Common myeloid progenitor, CD34-positive (primary cell): ENCODE measurements around the gene TTLL6. TPM values are rescaled to one million over a fixed set of nuclear protein-coding genes. Genes with fewer than 3 reads are reported as not detected.

Experiments used
- CTCF ChIA-PET: fragments of 350-600 bp; sonication (Branson Sonifier 250); formaldehyde crosslinking; loops from one replicate; lab custom pipeline; 2021; ENCODE audit warnings: antibody characterized with exemption; lab: Charles Lee
- POLR2A ChIA-PET: fragments of 350-600 bp; sonication (Branson Sonifier 250); formaldehyde crosslinking; loops from one replicate; lab custom pipeline; 2021; ENCODE audit warnings: antibody characterized with exemption; lab: Charles Lee
- DNase-seq, 3 donors: peaks; one replicate each; pipeline versions ENCODE4 v3.0.0 to v3.0.0-alpha.2; 2013
- H3K27ac ChIP-seq, 2 experiments: 1 replicate in 1 of 2; 2 replicates in 1 of 2; pipeline ENCODE4 v1.7.0; 2013; ENCODE audit warnings: inconsistent platforms in 2 of 2, low read length in 2 of 2, mild to moderate bottlenecking in 2 of 2, low read depth in 1 of 2, moderate library complexity in 1 of 2; ENCODE audit not compliant: severe bottlenecking in 2 of 2, insufficient read depth in 1 of 2, poor library complexity in 1 of 2
- H3K27me3 ChIP-seq, 5 experiments: replicated peaks in 2 of 5; 1 replicate in 3 of 5; 2 replicates in 2 of 5; pipeline versions ENCODE4 v1.6.1 to v1.7.0; 2013; ENCODE audit warnings: low read length in 4 of 5, mild to moderate bottlenecking in 2 of 5, moderate library complexity in 2 of 5, inconsistent platforms in 1 of 5; ENCODE audit not compliant: insufficient read depth in 5 of 5, control insufficient read depth in 4 of 5
- H3K36me3 ChIP-seq, 4 experiments: 1 replicate in 2 of 4; 2 replicates in 2 of 4; pipeline versions ENCODE4 v1.6.1 to v1.7.0; 2013; ENCODE audit warnings: low read length in 3 of 4, control low read depth in 1 of 4, mild to moderate bottlenecking in 1 of 4; ENCODE audit not compliant: control insufficient read depth in 4 of 4, insufficient read depth in 4 of 4
- H3K4me1 ChIP-seq, 4 experiments: 1 replicate in 3 of 4; 2 replicates in 1 of 4; pipeline versions ENCODE4 v1.6.1 to v1.7.1; 2013; ENCODE audit warnings: low read length in 3 of 4, mild to moderate bottlenecking in 3 of 4, control low read depth in 1 of 4, inconsistent platforms in 1 of 4, moderate library complexity in 1 of 4; ENCODE audit not compliant: control insufficient read depth in 4 of 4, insufficient read depth in 4 of 4; ENCODE audit errors: control extremely low read depth in 1 of 4
- H3K4me3 ChIP-seq, 7 experiments: 1 replicate in 4 of 7; 2 replicates in 3 of 7; pipeline versions ENCODE4 v1.5.1 to v1.7.0; 2013; ENCODE audit warnings: mild to moderate bottlenecking in 7 of 7, low read length in 6 of 7, moderate library complexity in 6 of 7, inconsistent platforms in 2 of 7, low read depth in 2 of 7, control low read depth in 1 of 7; ENCODE audit not compliant: insufficient read depth in 4 of 7, control insufficient read depth in 1 of 7; ENCODE audit errors: extremely low read depth in 1 of 7
- H3K9me3 ChIP-seq, 5 experiments: 1 replicate in 4 of 5; 2 replicates in 1 of 5; pipeline versions ENCODE4 v1.6.1 to v1.7.1; 2013; ENCODE audit warnings: low read length in 4 of 5, mild to moderate bottlenecking in 2 of 5, inconsistent platforms in 1 of 5, low read depth in 1 of 5, moderate library complexity in 1 of 5; ENCODE audit not compliant: control insufficient read depth in 4 of 5, insufficient read depth in 2 of 5; ENCODE audit errors: control extremely low read depth in 1 of 5
- WGBS: methylation state at CpG from one replicate; pipeline ENCODE4 v1.1.5; 2013; ENCODE audit not compliant: insufficient coverage; 5-methylcytosine and 5-hydroxymethylcytosine counted together
- polyA plus RNA-seq: library from polyadenylated mRNA; unstranded; fragments of 120-200 nt; gene quantifications from one replicate; pipeline ENCODE4 v1.2.1, GENCODE V29; 2013

The TTLL6 gene
- 1.2 TPM for polyA plus RNA-seq

GRCh38 chr17:48816774-48817590 is at the start of gene TTLL6:
TTLL6 (minus strand) TSS chr17:48817229; CDS start chr17:48817072, 157 bp downstream.
- Histone ChIP-seq H3K4me1 (peaks cover 0 to 16% (median 12%) of the 10 kb centered on the region in 4 experiments), H3K27ac (no peak within 1 kb of the TSS), H3K4me3 (peak within 1 kb of the TSS in 6 of 7 experiments; percentile 11 to 73 (median 58)), H3K9me3 (no peaks in the 10 kb centered on the region), H3K27me3 (peaks cover 0 to 34% (median 20%) of the 10 kb centered on the region in 5 experiments), H3K36me3 (no peaks in the 10 kb centered on the region)
- 3% methylated on average over 25 of the region's 64 CpGs for WGBS
- ChIA-PET CTCF (interaction anchor here (1.1 to 40.6 kb wide), 7 partner anchors 9 to 54 kb away, joined by 3 to 1090 read pairs (median 5); partner anchors contain the start of gene ATP5MC1), POLR2A (no interaction called here)
- peak; percentile 84 to 93 (median 93) for DNase-seq

GRCh38 chr17:48860456-48860855 is 43.4 kb upstream of the TTLL6 start:
- Histone ChIP-seq H3K36me3 (peaks cover 20 to 62% (median 34%) of the 10 kb centered on the region in 4 experiments), H3K4me3 (no peak overlapping the region), H3K27me3 (no peaks in the 10 kb centered on the region), H3K9me3 (no peaks in the 10 kb centered on the region), H3K4me1 (peaks cover 0 to 11% (median 4%) of the 10 kb centered on the region in 4 experiments), H3K27ac (no peak overlapping the region)
- no peak for DNase-seq
- ChIA-PET CTCF (interaction anchor here (0.9 to 50.0 kb wide), 6 partner anchors 11 to 54 kb away, joined by 3 to 1090 read pairs (median 28); partner anchors contain the start of gene TTLL6), POLR2A (no interaction called here)
- 100% methylated on average over 3 of the region's 4 CpGs for WGBS

- DNase-seq: peak in 1 of 3 donors; percentile 23
- Histone ChIP-seq H3K9me3 (no peaks in the 10 kb centered on the region), H3K36me3 (peaks cover 24 to 67% (median 38%) of the 10 kb centered on the region in 4 experiments), H3K27me3 (no peaks in the 10 kb centered on the region), H3K4me3 (no peak overlapping the region), H3K27ac (no peak overlapping the region), H3K4me1 (peaks cover under 1 to 15% (median 5%) of the 10 kb centered on the region in 4 experiments)
- CTCF ChIA-PET: interaction anchor here (0.6 to 50.0 kb wide), 6 partner anchors 10 to 157 kb away, joined by 3 to 1090 read pairs (median 28); partner anchors contain the start of gene TTLL6
- WGBS: 100% methylated on average over 2 of the region's 3 CpGs
- POLR2A ChIA-PET: no interaction called here
Observed at GRCh38 chr17:48860034-48860433, 43.0 kb upstream of the TTLL6 start.

GRCh38 chr17:48856122-48856821 is 39.2 kb upstream of the TTLL6 start:
- H3K4me3 ChIP-seq: no peak overlapping the region
- CTCF ChIA-PET: interaction anchor here (0.7 to 50.0 kb wide), 5 partner anchors 9 to 1455 kb away, joined by 3 to 1090 read pairs (median 3); partner anchors contain the start of gene TTLL6
- peaks cover 19 to 45% (median 25%) of the 10 kb centered on the region in 4 experiments for H3K4me1 ChIP-seq
- 87% methylated on average over 2 of the region's 3 CpGs for WGBS
- DNase-seq: no peak
- H3K9me3 ChIP-seq: no peaks in the 10 kb centered on the region
- POLR2A ChIA-PET: interaction anchor here (1.0 kb wide), 1 partner anchor 25 kb away, joined by 3 read pairs; no protein-coding TSS in a partner anchor
- no peaks in the 10 kb centered on the region for H3K27me3 ChIP-seq
- H3K27ac ChIP-seq: no peak overlapping the region
- H3K36me3 ChIP-seq: peaks cover 14 to 49% (median 31%) of the 10 kb centered on the region in 4 experiments

GRCh38 chr17:48854774-48855476 is 37.9 kb upstream of the TTLL6 start:
- ChIA-PET CTCF (interaction anchor here (1.3 to 50.0 kb wide), 2 partner anchors 11 to 48 kb away, joined by 5 to 1090 read pairs; partner anchors contain the start of gene TTLL6), POLR2A (interaction anchor here (1.0 kb wide), 1 partner anchor 24 kb away, joined by 3 read pairs; no protein-coding TSS in a partner anchor)
- DNase-seq: no peak
- Histone ChIP-seq H3K9me3 (no peaks in the 10 kb centered on the region), H3K4me1 (peaks cover 23 to 54% (median 34%) of the 10 kb centered on the region in 4 experiments), H3K4me3 (no peak overlapping the region), H3K36me3 (peaks cover 11 to 42% (median 27%) of the 10 kb centered on the region in 4 experiments), H3K27me3 (no peaks in the 10 kb centered on the region), H3K27ac (no peak overlapping the region)
- 88% methylated on average over 6 of the region's 7 CpGs for WGBS

- POLR2A ChIA-PET: interaction anchor here (1.8 kb wide), 1 partner anchor 9 kb away, joined by 9 read pairs; no protein-coding TSS in a partner anchor
- Histone ChIP-seq H3K27ac (peak overlapping the region; percentile 98 to 99), H3K36me3 (peaks cover 15 to 57% (median 30%) of the 10 kb centered on the region in 4 experiments), H3K4me3 (no peak overlapping the region), H3K9me3 (no peaks in the 10 kb centered on the region), H3K4me1 (peaks cover 23 to 46% (median 30%) of the 10 kb centered on the region in 4 experiments), H3K27me3 (no peaks in the 10 kb centered on the region)
- peak in 2 of 3 donors; percentile 58 to 69 for DNase-seq
- WGBS: 100% methylated on average over 2 of the region's 4 CpGs
- CTCF ChIA-PET: interaction anchor here (0.9 to 50.0 kb wide), 9 partner anchors 9 to 97 kb away, joined by 3 to 1090 read pairs (median 5); partner anchors contain the start of gene TTLL6
Observed at GRCh38 chr17:48850792-48851323, 33.8 kb upstream of the TTLL6 start.
